Psoas muscle (tissue), 8 donors: Measurements from ENCODE around the gene ECE2. TPM values are rescaled to one million over a fixed set of nuclear protein-coding genes. Genes with fewer than 3 reads are reported as not detected.
A peak's percentile ranks its signal among the peaks of the same experiment; 100 is the strongest.

Experiments used
- ATAC-seq, 4 donors: fragments of 200-7000 bp; cut with Tn5 transposase; one replicate each; pipeline ENCODE4 v1.9.1; 2020; ENCODE audit warnings: moderate library complexity in 3 of 4, mild to moderate bottlenecking in 2 of 4
- DNase-seq, 2 donors: peaks; one replicate each; pipeline ENCODE4 v3.0.0-alpha.2; 2020
- H3K27ac ChIP-seq: fragments of 200-600 bp; one replicate; pipeline ENCODE4 v1.8.0; 2022
- H3K27me3 ChIP-seq, 3 donors: fragments of 200-600 bp in 1 of 3; one replicate each; pipeline versions ENCODE4 v1.6.1 to v1.8.0; 2013 to 2022; ENCODE audit warnings: low read length in 2 of 3, mild to moderate bottlenecking in 2 of 3, moderate library complexity in 1 of 3; ENCODE audit not compliant: insufficient read depth in 3 of 3
- H3K36me3 ChIP-seq, 2 donors: fragments of 200-600 bp in 1 of 2; one replicate each; pipeline versions ENCODE4 v1.6.1 to v1.8.0; 2013 to 2022; ENCODE audit warnings: low read depth in 1 of 2, mild to moderate bottlenecking in 1 of 2, moderate library complexity in 1 of 2; ENCODE audit not compliant: insufficient read depth in 1 of 2
- H3K4me1 ChIP-seq: fragments of 200-600 bp; one replicate; pipeline ENCODE4 v1.8.0; 2022
- H3K4me3 ChIP-seq: fragments of 200-600 bp; one replicate; pipeline ENCODE4 v1.8.0; 2022; ENCODE audit warnings: mild to moderate bottlenecking
- H3K9me3 ChIP-seq: fragments of 200-600 bp; one replicate; pipeline ENCODE4 v1.8.0; 2022
- CTCF ChIP-seq: fragments of 200-600 bp; IDR thresholded peaks from one replicate; pipeline ENCODE4 v1.8.0; 2022; ENCODE audit warnings: antibody characterized with exemption
- WGBS, 3 donors: extraction: QIAGEN DNeasy Blood & Tissue Kit; methylation state at CpG; one replicate each; pipeline versions ENCODE4 v1.1.6 to v1.1.7; 2013; 5-methylcytosine and 5-hydroxymethylcytosine counted together
- intact Hi-C, 2 donors: fragments of 100-400 bp; cut with DNase I; formaldehyde crosslinking; loops; one replicate each; pipeline versions ENCODE4 v1.11.0 to v1.14.2; 2022
- polyA plus RNA-seq, 3 donors: library from polyadenylated mRNA; stranded (reverse); fragments of 200-250 nt; gene quantifications; one replicate each; pipeline ENCODE4 v1.2.3, GENCODE V29; 2013
- total RNA-seq, 4 donors: library from RNA; stranded (reverse); fragmentation: NEBNext Ultra II Directional in 2 of 4; extraction: Animal tissue kit (Norgen Biotek cat#: 25700) in 2 of 4; gene quantifications; one replicate each; pipeline versions ENCODE4 v1.2.1 to v1.2.4, GENCODE V29; 2021 to 2023
- donor health status: healthy with polysubstance abuse.
- donor health status: DM: no; HTN: no; CAD: no; lungs with moderate emphysema.
- donor health status: Bipolar disorder and iron deficiency.
- donor health status: healthy.
- donor health status: DM: yes; HTN: yes; CAD: no.
- donor health status: DM: no; HTN: no; CAD: no.
- donor health status: DM: no; HTN: no; CAD: no.
- donor health status: DM: yes; HTN: yes; CAD: no.

The ECE2 gene
- total and polyA plus RNA-seq, 7 donors = not detected

- TF ChIP-seq CTCF = no peak
- H3K36me3 ChIP-seq = peaks cover 32 to 85% of the 10 kb centered on the region in 2 donors
- H3K27ac ChIP-seq = no peak overlapping the region
- DNase-seq (no peak), ATAC-seq (no peak)
- H3K4me1 ChIP-seq = peaks cover 4% of the 10 kb centered on the region
- intact Hi-C loops = no loop called here
- H3K4me3 ChIP-seq = no peak overlapping the region
- no peaks in the 10 kb centered on the region for H3K27me3 ChIP-seq
- H3K9me3 ChIP-seq = no peaks in the 10 kb centered on the region
- WGBS, 3 donors = 91 to 92% (median 92%) methylated on average over 4 of the region's 4 CpGs
Observed at GRCh38 chr3:184306341-184306972, 30.6 kb downstream of the ECE2 start.

DNA sequence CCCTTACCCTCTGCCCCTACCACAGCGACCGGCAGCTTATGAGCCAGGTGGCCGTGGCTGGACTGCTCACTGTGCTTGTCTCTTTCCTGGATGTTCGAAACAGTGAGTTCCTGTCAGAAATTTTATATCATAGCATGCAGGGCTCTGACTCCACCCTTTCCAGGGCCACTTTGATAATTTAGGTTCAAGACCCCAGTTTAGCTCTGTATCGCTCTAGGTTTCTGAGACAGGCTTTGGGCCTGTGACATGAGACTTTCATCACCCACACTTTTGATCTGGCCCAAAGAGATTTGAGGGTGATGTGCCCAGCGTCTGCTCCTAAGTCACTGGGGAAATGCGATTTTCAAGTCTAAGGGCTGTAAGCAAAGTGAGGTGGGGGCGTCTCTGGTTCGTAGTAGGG is 32.1 kb downstream of the ECE2 start:
- no peak for TF ChIP-seq CTCF
- H3K4me3 ChIP-seq = no peak overlapping the region

GRCh38 chr3:184308744-184309143 is 32.9 kb downstream of the ECE2 start:
- intact Hi-C loops = no loop called here
- no peak for TF ChIP-seq CTCF
- no peak for ATAC-seq
- Histone ChIP-seq H3K36me3 (peaks cover 20 to 62% of the 10 kb centered on the region in 2 donors), H3K9me3 (no peaks in the 10 kb centered on the region), H3K27ac (no peak overlapping the region), H3K4me1 (no peaks in the 10 kb centered on the region), H3K27me3 (no peaks in the 10 kb centered on the region), H3K4me3 (no peak overlapping the region)
- DNase-seq = no peak
- 67 to 76% (median 75%) methylated on average over 7 of the region's 7 CpGs for WGBS, 3 donors

More for the DNA sequence above, 32.1 kb downstream of the ECE2 start:
- no peaks in the 10 kb centered on the region for H3K27me3 ChIP-seq
- ATAC-seq (no peak), DNase-seq (no peak)
- peaks cover 25 to 70% of the 10 kb centered on the region in 2 donors for H3K36me3 ChIP-seq
- H3K4me1 ChIP-seq = no peaks in the 10 kb centered on the region
- H3K27ac ChIP-seq = no peak overlapping the region
- intact Hi-C loops = no loop called here
- 91 to 95% (median 94%) methylated on average over 9 of the region's 9 CpGs for WGBS, 3 donors
- no peaks in the 10 kb centered on the region for H3K9me3 ChIP-seq

- Histone ChIP-seq H3K27me3 (no peaks in the 10 kb centered on the region), H3K4me1 (peaks cover 10% of the 10 kb centered on the region), H3K27ac (no peak overlapping the region), H3K4me3 (no peak overlapping the region), H3K36me3 (peaks cover 11 to 40% of the 10 kb centered on the region in 2 donors), H3K9me3 (no peaks in the 10 kb centered on the region)
- intact Hi-C loops = no loop called here
- TF ChIP-seq CTCF = no peak
- ATAC-seq = no peak
- no peak for DNase-seq
Observed at GRCh38 chr3:184311633-184312032, 35.8 kb downstream of the ECE2 start.

GRCh38 chr3:184314363-184314699 is 38.5 kb downstream of the ECE2 start, which contains the start of gene EIF4G1:
Gene EIF4G1, plus strand, starts transcription at chr3:184314606. Its CDS starts 1,191 bp downstream, at chr3:184315797.
- H3K27ac ChIP-seq = peak within 1 kb of the TSS; percentile 96
- TF ChIP-seq CTCF = no peak
- peaks cover 35% of the 10 kb centered on the region for H3K4me1 ChIP-seq
- peaks cover 7 to 35% of the 10 kb centered on the region in 2 donors for H3K36me3 ChIP-seq
- H3K9me3 ChIP-seq = no peaks in the 10 kb centered on the region
- peak within 1 kb of the TSS; percentile 80 for H3K4me3 ChIP-seq
- ATAC-seq (peak; percentile 84 to 86 (median 85)), DNase-seq (peak; percentile 95 to 98)
- 0% methylated on average over 19 to 40 of the region's 40 CpGs for WGBS, 3 donors
- H3K27me3 ChIP-seq = no peaks in the 10 kb centered on the region
- intact Hi-C loops = no loop called here
